NCI-H1436 (cell line): Measurements from ENCODE around the gene LEP.
"Not testable (repeated sequence)": the region's sequence is repeated elsewhere in the genome, so short reads cannot be mapped to it uniquely, and the experiment has no call there.

ENCODE experiments used
- DNase-seq: peaks from one replicate; lab custom pipeline; 2025; lab: John Stamatoyannopoulos, UW

LEP gene

GRCh38 chr7:128274246-128274883, 33.3 kb downstream of the LEP start:
- DNase-seq = no peak

GRCh38 chr7:128274884-128275603, 34.0 kb downstream of the LEP start:
- DNase-seq = no peak

DNA sequence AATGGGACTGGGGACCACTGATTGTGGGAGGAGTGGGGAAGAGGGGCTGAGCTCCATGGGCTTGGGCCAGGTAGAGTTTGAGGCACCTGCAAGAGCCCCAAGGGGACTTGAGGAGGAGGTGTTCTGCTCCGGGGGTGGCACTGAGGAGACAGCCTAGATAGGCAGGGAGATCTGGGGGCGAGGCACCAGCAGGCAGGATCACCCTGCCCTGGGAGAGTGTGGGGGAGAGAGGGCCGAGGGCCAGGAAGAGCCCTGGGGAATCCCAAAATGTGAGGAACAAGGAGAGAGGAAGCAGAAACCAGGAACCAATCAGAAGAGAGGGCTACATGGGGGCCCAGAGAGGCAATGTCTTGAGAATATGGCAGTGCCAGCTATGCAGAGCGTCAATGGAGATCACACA, 34.6 kb downstream of the LEP start:
- DNase-seq = no peak

DNA sequence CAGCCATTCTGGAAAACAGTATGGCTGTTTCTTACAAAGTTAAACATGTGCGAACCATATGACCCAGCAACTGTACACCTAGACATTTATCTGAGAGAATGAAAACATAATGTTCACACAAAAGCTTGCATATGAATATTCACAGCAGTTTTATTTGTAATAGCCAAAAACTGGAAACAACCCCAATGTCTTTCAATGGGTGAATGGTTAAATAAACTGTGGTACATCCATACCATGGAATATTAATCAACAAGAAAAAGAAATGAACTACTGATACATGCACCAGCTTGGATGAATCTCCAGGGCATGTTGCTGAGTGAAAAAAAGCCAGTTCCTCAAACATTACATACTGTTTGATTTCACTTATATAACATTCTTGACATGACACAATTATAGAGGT, 37.3 kb downstream of the LEP start:
- DNase-seq = no peak

- DNase-seq = no peak
Observed at GRCh38 chr7:128279124-128279713, 38.1 kb downstream of the LEP start.

GRCh38 chr7:128280451-128280850, 39.4 kb downstream of the LEP start:
- not testable (repeated sequence) for DNase-seq

DNA sequence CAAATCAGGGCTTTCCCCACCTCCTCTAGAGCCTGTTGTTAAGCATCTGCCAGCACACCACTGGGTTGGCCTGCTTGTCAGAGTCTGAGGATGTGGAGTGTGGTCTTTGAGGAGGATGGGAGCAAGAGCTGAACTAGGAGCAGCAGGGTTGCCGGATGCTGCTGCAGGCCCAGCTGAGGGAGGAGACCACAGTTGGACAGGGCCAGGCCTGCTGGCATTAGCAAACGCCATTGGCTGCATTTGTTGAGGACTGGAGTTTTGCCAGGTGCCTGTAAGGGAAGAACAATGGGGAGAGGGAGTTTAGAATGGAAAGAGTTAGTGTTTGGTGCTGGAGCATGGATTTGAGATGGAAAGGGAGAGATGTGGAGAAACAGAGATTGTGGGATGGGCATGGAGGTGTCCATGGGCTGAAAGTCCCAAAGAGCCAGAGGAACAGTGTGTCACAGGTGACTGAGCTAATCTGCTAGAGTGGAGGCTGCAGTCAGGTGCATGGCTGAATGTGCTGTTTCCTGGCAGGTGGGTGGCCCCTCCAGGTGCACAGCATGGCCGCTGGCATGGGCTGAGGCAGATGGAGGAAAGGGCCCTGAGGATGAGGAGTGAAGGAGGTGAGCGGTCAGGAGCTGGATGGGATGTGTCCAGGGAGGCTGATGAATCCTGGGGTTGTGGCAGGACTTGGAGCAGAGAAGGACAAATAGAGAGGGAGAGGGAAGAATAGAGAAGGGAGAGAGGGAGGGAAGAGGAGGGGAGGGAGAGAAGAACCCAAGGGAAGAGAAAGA, 40.7 kb downstream of the LEP start:
- no peak for DNase-seq

DNA sequence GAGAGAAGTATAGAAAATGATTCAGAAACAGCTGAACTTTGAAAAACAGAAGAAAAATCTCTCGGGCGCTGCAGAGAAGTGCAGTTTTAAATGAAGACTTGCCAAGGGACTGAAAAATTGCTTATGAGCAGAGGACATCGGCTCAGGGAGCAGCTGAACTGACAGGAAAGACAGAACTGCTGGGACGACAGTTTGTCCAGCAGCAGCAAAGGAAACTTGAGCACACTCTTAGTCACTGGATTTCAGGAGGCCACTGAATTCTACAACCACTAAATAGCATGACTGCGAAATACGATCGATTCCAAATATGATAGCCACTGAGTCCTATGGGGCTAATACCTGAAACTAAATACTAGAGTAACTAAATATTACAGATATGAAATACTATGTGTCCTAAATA, 43.0 kb downstream of the LEP start:
- no peak for DNase-seq

DNA sequence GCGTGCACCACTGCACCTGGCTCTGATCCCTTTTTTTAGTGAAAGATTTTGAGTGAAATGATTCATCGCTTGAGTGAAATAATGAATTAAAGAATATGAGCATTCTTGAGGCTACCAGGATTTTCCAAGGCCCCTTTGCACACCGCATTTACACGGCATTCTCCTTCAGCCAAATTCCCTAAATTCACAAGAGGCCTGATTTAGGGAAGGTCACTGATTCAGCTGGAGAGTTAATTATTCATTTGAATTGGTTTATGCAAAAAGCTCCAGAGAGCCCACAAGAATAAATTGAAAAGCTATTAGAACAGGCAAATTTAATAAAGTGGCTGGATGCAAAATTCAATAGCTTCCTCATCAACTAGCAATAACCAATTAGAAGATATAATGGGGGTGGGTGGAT, 46.5 kb downstream of the LEP start:
- DNase-seq = no peak

GRCh38 chr7:128298004-128298403, 56.9 kb downstream of the LEP start:
- DNase-seq = not testable (repeated sequence)

- DNase-seq = no peak
Observed at GRCh38 chr7:128299109-128299607, 58.1 kb downstream of the LEP start.

GRCh38 chr7:128302139-128302538, 61.1 kb downstream of the LEP start:
- DNase-seq = no peak

DNA sequence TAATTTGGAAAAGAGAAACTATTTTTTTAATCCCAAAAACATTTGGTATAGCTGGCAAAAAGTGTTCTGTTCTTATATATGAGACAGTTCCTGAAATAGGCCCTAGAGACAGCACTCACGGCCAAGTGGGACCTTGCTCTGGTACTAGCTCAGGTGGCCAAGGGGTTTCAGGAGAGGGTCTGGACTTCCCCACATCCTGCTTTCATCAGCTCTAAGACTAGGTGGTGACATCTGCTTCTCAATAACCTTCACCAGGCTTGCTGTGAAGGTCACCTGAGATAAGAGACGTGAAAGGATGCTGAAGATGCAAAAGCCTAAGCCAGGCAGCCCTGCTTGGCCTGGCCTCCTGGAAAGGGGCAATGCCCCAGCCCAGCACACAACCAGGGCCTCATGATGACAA, 62.1 kb downstream of the LEP start:
- DNase-seq = no peak

DNA sequence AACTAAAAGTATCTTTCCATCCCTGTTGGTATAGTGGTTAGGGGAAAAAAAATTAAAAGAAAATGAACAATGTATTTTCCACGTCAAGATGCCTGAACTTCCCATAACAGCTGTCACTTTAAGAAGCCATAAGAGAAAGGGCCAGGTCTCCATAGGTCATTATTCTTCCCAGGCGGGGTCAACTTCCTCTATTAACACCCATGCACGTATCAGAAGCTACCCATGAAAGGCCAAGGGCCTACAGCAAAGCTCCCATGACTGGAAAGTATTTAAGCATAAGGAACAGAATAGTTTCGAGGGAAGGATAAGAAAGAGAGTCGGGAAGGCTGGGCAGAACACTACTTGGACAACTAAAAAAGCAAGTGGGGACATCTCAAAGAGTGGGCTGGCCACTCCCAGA, 62.6 kb downstream of the LEP start:
- DNase-seq = no peak

- DNase-seq = no peak
Observed at GRCh38 chr7:128304212-128304611, 63.1 kb downstream of the LEP start.

DNA sequence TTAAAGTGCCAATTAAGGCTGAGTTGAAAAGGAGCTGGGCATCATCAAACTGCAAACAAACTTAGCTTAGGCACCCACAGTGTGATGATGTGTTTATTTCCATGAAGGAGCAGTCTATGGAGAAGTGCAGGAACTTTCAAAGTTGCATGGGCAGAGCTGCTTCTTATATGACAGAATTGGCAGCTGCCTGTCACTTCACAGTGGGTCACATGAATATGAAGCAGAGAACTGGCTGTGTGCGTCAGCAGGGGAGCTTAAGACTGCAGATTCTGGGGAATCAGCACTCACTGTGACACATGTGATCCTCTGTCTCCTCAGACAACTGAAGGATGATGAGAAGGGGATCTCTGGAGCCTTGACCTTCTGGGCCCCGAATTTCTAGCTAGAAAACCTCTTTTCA, 66.0 kb downstream of the LEP start:
- no peak for DNase-seq
